GM12878 (cell line): ENCODE measurements around the gene SNED1. TPM values are rescaled to one million over a fixed set of nuclear protein-coding genes. Genes with fewer than 3 reads are reported as not detected.

Experiments
- BCL11A ChIP-seq: IDR thresholded peaks from 2 replicates; pipeline ENCODE4 v1.6.1; 2011; ENCODE audit warnings: low read depth, low read length
- CEBPB ChIP-seq, 2 experiments: fragments of 150-350 bp in 1 of 2; IDR thresholded peaks; 2 replicates each; pipeline ENCODE4 v1.6.1; 2012 to 2014; ENCODE audit warnings: low read depth in 2 of 2, low read length in 2 of 2, borderline replicate concordance in 1 of 2, inconsistent platforms in 1 of 2
- CREM ChIP-seq: IDR thresholded peaks from 2 replicates; pipeline ENCODE4 v1.6.1; 2014; ENCODE audit warnings: antibody characterized with exemption, low read depth
- DPF2 ChIP-seq: fragments of 450-650 bp; IDR thresholded peaks from 2 replicates; pipeline ENCODE4 v1.6.1; 2017; ENCODE audit warnings: mild to moderate bottlenecking
- EP300 ChIP-seq, 2 experiments: fragments of 150-350 bp in 1 of 2; IDR thresholded peaks; 2 replicates each; pipeline ENCODE4 v1.6.1; 2011 to 2012; ENCODE audit warnings: low read depth in 2 of 2, low read length in 2 of 2, borderline replicate concordance in 1 of 2, improper control_type of control experiment in 1 of 2, inconsistent platforms in 1 of 2; ENCODE audit not compliant: control insufficient read depth in 1 of 2
- HCFC1 ChIP-seq: fragments of 150-350 bp; IDR thresholded peaks from 2 replicates; pipeline ENCODE4 v1.6.1; 2014; ENCODE audit warnings: low read length
- HDAC2 ChIP-seq: fragments of 200-600 bp; sonication (generic); IDR thresholded peaks from 2 replicates; pipeline ENCODE4 v1.6.1; 2017
- JUND ChIP-seq: IDR thresholded peaks from 2 replicates; pipeline ENCODE4 v1.6.1; 2012; ENCODE audit warnings: low read depth, mild to moderate bottlenecking, low read length, improper control_type of control experiment, moderate library complexity
- KLF5 ChIP-seq: fragments of 450-650 bp; IDR thresholded peaks from 2 replicates; pipeline ENCODE4 v1.6.1; 2014; ENCODE audit warnings: mild to moderate bottlenecking; ENCODE audit not compliant: partially characterized antibody
- LARP7 ChIP-seq: fragments of 450-650 bp; IDR thresholded peaks from 2 replicates; pipeline ENCODE4 v1.6.1; 2017; ENCODE audit warnings: mild to moderate bottlenecking
- MTA2 ChIP-seq: fragments of 450-650 bp; IDR thresholded peaks from 2 replicates; pipeline ENCODE4 v1.6.1; 2016; ENCODE audit warnings: low read depth, mild to moderate bottlenecking, moderate library complexity
- NR2C2 ChIP-seq: IDR thresholded peaks from 2 replicates; pipeline ENCODE4 v1.6.1; 2011; ENCODE audit warnings: borderline replicate concordance, low read depth; ENCODE audit not compliant: control insufficient read depth, insufficient read length
- PML ChIP-seq: IDR thresholded peaks from 2 replicates; pipeline ENCODE4 v1.6.1; 2012; ENCODE audit warnings: low read length, inconsistent platforms
- RAD21 ChIP-seq: IDR thresholded peaks from 2 replicates; pipeline ENCODE4 v1.6.1; 2011; ENCODE audit warnings: mild to moderate bottlenecking, low read depth, low read length, moderate library complexity; ENCODE audit not compliant: insufficient read depth
- RELA ChIP-seq: fragments of 450-650 bp; IDR thresholded peaks from 2 replicates; pipeline ENCODE4 v1.8.0; 2014; ENCODE audit warnings: borderline replicate concordance; ENCODE audit not compliant: partially characterized antibody
- SPI1 ChIP-seq: IDR thresholded peaks from 2 replicates; pipeline ENCODE4 v1.6.1; 2011; ENCODE audit warnings: low read depth, mild to moderate bottlenecking, low read length, moderate library complexity, borderline replicate concordance; ENCODE audit not compliant: insufficient read depth
- STAT3 ChIP-seq: IDR thresholded peaks from 2 replicates; pipeline ENCODE4 v1.6.1; 2011; ENCODE audit warnings: low read depth, low read length, improper control_type of control experiment
- TAF1 ChIP-seq: IDR thresholded peaks from 2 replicates; pipeline ENCODE4 v1.6.1; 2011; ENCODE audit warnings: mild to moderate bottlenecking, low read depth, low read length, borderline replicate concordance
- TCF3 ChIP-seq: IDR thresholded peaks from 2 replicates; pipeline ENCODE4 v1.6.1; 2012; ENCODE audit warnings: low read depth, mild to moderate bottlenecking, low read length, borderline replicate concordance; ENCODE audit not compliant: insufficient read depth
- ZNF207 ChIP-seq: fragments of 450-650 bp; IDR thresholded peaks from 2 replicates; pipeline ENCODE4 v1.6.1; 2014; ENCODE audit warnings: antibody characterized with exemption, mild to moderate bottlenecking, borderline replicate concordance
- polyA plus RNA-seq, 11 experiments: library from polyadenylated mRNA; depleted of rRNA in 4 of 11; unstranded in 6 of 11; stranded (reverse) in 5 of 11; fragments of >200 nt; fragmentation: Nextera tagmentation in 4 of 11; fragmentation: Illumina TruSeq in 1 of 11; extraction: Ambion mirVana in 4 of 11; extraction: Trizol in 1 of 11; gene quantifications; 1 replicate in 1 of 11; 2 replicates in 10 of 11; pipeline versions ENCODE4 v1.2.1 to v1.2.3, GENCODE V29; 2011 to 2016; ENCODE audit warnings: inconsistent platforms in 2 of 11, missing spikeins in 2 of 11, low read depth in 1 of 11
- total RNA-seq, 4 experiments: library from RNA; depleted of rRNA in 3 of 4; stranded (reverse); fragments of >200 nt in 3 of 4; fragmentation: Illumina TruSeq in 1 of 4; extraction: Trizol in 1 of 4; gene quantifications; 2 replicates each; pipeline versions ENCODE4 v1.2.1 to v1.2.3, GENCODE V29; 2013 to 2021
- TF ChIP-seq, protein P1 (sequence below): IDR thresholded peaks from 2 replicates; pipeline ENCODE4 v1.6.1; 2012; ENCODE audit warnings: low read depth, low read length, improper control_type of control experiment
- TF ChIP-seq, protein P2 (sequence below): fragments of 150-350 bp; IDR thresholded peaks from 2 replicates; pipeline ENCODE4 v1.6.1; 2014; ENCODE audit warnings: mild to moderate bottlenecking, low read depth, low read length
- TF ChIP-seq, protein P3 (sequence below): IDR thresholded peaks from 2 replicates; pipeline ENCODE4 v1.6.1; 2012; ENCODE audit warnings: low read length, inconsistent platforms
- TF ChIP-seq, protein P4 (sequence below): fragments of 450-650 bp; IDR thresholded peaks from 2 replicates; pipeline ENCODE4 v1.6.1; 2017; ENCODE audit warnings: mild to moderate bottlenecking, low read depth, inconsistent platforms; ENCODE audit not compliant: poor library complexity, severe bottlenecking

Gene SNED1
- total and polyA plus RNA-seq, 10 of the 15 experiments (the other 5 are each of a cell fraction or from before 2014, with no cell fraction given), result 0.05 to 8.4 (median 3.0) TPM

DNA sequence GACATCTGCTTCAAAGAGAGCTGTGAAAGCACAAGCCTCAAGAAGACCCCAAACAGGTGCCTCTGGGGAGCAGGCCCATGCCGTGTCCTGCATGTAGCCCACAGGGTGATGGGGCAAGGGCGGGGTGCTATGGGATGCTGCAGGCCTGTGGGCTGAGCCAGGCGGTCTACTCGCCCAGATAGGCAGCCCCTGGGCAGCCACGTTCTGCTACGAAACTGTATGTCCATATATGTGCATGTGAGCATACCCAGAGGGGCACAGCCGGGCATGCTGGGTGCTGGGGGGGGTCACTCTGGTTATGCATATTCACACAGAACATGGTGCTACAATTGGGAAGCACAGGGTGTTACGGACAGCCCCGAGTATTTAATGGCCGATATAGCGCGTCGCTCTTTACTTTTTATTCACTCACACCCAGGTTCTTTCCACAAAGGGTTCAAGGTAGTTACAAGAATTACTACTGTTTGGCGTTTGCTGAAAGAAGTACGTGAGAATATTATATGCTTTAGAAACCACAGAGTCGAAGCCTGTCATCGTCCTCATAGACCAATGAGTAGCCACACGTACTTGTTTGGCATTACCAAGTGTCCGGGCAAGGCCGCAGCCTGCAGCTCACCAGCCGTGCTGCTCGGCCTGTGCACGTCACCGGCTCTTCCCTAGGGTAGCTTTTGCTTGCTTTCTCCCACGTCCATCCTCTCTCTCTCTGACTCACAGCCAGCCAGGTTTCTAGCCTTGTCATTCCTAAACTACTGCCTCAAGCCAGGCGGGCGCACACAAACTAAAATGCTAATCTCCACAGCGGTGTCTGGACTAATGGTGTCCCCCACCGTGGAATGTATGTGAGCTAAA, 89.2 kb downstream of the SNED1 start (continued):
- TF ChIP-seq, protein P1, sequence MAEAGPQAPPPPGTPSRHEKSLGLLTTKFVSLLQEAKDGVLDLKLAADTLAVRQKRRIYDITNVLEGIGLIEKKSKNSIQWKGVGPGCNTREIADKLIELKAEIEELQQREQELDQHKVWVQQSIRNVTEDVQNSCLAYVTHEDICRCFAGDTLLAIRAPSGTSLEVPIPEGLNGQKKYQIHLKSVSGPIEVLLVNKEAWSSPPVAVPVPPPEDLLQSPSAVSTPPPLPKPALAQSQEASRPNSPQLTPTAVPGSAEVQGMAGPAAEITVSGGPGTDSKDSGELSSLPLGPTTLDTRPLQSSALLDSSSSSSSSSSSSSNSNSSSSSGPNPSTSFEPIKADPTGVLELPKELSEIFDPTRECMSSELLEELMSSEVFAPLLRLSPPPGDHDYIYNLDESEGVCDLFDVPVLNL, result 0 out of 2 replicates have a peak, but pooled peaks have one; percentile 25
- TF ChIP-seq CREM (peak; percentile 78), ZNF207 (no peak), CEBPB (IDR thresholded peaks at IDR 0.05; ENCODE audit: borderline replicate concordance in 1 of 2, low read depth in 2 of 2, low read length in 2 of 2) (no peak), SPI1 (no peak), RELA (peak; percentile 40), JUND (peak; percentile 73; the same call in 1 of the 2 replicates), RAD21 (no peak), HDAC2 (no peak), MTA2 (peak; percentile 67), DPF2 (0 out of 2 replicates have a peak, but pooled peaks have one; percentile 71), PML (no peak; the same call in 1 of the 2 replicates), KLF5 (peak; percentile 73), NR2C2 (no peak), HCFC1 (no peak), TAF1 (peak; percentile 36; the same call in 1 of the 2 replicates), LARP7 (no peak), STAT3 (0 out of 2 replicates have a peak, but pooled peaks have one; percentile 69), BCL11A (peak; percentile 81), EP300 (IDR thresholded peaks at IDR 0.05; ENCODE audit: borderline replicate concordance in 1 of 2, control insufficient read depth in 1 of 2, low read depth in 2 of 2, low read length in 2 of 2) (peak; percentile 78 to 92; a peak in 3 of 4 replicates), TCF3 (0 out of 2 replicates have a peak, but pooled peaks have one; percentile 35)
- TF ChIP-seq, protein P2, sequence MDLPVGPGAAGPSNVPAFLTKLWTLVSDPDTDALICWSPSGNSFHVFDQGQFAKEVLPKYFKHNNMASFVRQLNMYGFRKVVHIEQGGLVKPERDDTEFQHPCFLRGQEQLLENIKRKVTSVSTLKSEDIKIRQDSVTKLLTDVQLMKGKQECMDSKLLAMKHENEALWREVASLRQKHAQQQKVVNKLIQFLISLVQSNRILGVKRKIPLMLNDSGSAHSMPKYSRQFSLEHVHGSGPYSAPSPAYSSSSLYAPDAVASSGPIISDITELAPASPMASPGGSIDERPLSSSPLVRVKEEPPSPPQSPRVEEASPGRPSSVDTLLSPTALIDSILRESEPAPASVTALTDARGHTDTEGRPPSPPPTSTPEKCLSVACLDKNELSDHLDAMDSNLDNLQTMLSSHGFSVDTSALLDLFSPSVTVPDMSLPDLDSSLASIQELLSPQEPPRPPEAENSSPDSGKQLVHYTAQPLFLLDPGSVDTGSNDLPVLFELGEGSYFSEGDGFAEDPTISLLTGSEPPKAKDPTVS, result no peak
- TF ChIP-seq, protein P3, sequence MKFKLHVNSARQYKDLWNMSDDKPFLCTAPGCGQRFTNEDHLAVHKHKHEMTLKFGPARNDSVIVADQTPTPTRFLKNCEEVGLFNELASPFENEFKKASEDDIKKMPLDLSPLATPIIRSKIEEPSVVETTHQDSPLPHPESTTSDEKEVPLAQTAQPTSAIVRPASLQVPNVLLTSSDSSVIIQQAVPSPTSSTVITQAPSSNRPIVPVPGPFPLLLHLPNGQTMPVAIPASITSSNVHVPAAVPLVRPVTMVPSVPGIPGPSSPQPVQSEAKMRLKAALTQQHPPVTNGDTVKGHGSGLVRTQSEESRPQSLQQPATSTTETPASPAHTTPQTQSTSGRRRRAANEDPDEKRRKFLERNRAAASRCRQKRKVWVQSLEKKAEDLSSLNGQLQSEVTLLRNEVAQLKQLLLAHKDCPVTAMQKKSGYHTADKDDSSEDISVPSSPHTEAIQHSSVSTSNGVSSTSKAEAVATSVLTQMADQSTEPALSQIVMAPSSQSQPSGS, result peak; percentile 57
- TF ChIP-seq, protein P4, sequence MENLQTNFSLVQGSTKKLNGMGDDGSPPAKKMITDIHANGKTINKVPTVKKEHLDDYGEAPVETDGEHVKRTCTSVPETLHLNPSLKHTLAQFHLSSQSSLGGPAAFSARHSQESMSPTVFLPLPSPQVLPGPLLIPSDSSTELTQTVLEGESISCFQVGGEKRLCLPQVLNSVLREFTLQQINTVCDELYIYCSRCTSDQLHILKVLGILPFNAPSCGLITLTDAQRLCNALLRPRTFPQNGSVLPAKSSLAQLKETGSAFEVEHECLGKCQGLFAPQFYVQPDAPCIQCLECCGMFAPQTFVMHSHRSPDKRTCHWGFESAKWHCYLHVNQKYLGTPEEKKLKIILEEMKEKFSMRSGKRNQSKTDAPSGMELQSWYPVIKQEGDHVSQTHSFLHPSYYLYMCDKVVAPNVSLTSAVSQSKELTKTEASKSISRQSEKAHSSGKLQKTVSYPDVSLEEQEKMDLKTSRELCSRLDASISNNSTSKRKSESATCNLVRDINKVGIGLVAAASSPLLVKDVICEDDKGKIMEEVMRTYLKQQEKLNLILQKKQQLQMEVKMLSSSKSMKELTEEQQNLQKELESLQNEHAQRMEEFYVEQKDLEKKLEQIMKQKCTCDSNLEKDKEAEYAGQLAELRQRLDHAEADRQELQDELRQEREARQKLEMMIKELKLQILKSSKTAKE, result peak; percentile 33
